SH-SY5Y (cell line): ENCODE data around the gene BATF2.

ENCODE experiments used
- GATA2 ChIP-seq: IDR thresholded peaks from 2 replicates; pipeline ENCODE4 v1.6.1; 2011; ENCODE audit warnings: mild to moderate bottlenecking, low read depth, low read length
- GATA3 ChIP-seq: IDR thresholded peaks from 2 replicates; pipeline ENCODE4 v1.6.1; 2011; ENCODE audit warnings: low read depth, mild to moderate bottlenecking, low read length, moderate library complexity

DNA sequence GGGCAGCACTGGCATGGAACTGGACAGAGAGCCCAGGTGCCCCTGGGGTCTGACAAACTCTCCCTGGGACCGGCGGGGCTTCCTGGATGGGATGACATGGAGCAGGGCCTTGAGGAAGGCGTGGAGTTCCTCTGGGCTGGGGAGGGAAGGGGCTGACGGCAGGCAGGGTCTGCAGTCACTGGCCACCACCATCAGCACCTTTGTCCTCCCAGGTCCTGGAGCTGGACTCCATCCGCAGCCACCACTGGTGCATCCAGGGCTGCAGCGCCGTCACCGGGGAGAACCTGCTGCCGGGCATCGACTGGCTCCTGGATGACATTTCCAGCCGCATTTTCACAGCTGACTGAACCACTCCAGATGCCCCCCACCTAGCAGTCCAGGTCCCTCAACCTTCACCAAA is 24.7 kb upstream of the BATF2 start:
- TF ChIP-seq GATA2, result no peak
- TF ChIP-seq GATA3, result no peak
